HK-2 (cell line): ENCODE data around the gene SGTA.
"Not testable (repeated sequence)": the region's sequence is repeated elsewhere in the genome, so short reads cannot be mapped to it uniquely, and the experiment has no call there.

Experiments
- DNase-seq: peaks from one replicate; pipeline ENCODE4 v3.0.0-alpha.2; 2018; ENCODE audit not compliant: unreplicated experiment

Gene SGTA

GRCh38 chr19:2726904-2727639, 56.0 kb downstream of the SGTA start:
- DNase-seq = no peak

DNA sequence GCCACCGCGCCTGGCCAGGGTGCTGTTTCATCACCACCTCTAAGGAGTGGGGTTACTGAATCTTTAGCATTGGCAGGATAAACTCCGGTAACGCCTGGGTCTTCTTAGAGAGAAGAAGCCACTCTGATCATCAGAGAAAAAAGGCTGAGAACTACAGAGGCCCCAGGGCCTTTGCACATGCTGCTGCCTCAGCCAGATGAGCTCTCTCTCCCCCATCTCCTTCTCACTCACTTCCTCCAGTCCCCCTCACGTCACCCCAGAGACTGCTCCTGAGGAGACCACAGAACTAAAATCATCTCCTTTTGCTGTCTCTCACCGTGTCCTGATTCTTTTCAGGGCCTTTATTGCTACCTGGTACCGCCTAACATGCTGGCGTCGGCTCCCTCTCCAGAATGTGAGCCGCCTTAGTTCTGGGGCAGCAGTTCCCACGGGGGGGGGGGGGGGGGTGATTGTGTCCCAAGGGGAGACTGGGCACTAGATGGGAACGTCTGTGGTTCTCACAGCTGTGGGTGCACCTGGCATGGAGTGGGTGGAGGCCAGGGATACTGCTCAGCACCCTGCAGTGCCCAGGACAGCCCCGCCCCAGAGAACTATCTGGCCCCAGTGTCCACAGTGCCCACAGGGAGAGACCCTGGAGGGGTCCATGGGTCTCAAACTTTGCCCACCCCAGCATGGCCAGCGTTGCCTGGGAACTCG, 56.8 kb downstream of the SGTA start:
- no peak for DNase-seq

DNA sequence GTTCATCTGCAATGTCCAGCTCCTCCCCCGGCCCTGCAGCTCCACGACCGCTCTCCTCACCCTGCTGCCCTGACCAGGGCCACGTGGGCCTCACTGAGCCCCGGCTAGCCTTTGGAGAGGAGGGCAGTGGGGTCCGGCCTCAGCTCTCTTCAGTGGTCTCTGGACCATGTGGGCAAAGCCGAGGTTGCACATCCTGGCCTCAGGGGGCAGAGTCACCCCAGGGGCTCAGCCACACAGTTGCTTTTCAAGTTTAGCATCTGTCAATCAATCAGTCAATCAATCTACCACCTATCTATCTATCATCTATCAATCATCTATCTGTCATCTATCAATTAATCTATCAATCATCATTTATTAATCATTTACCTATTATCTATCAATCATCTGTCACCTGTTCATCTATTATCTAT, 58.9 kb downstream of the SGTA start:
- no peak for DNase-seq

DNA sequence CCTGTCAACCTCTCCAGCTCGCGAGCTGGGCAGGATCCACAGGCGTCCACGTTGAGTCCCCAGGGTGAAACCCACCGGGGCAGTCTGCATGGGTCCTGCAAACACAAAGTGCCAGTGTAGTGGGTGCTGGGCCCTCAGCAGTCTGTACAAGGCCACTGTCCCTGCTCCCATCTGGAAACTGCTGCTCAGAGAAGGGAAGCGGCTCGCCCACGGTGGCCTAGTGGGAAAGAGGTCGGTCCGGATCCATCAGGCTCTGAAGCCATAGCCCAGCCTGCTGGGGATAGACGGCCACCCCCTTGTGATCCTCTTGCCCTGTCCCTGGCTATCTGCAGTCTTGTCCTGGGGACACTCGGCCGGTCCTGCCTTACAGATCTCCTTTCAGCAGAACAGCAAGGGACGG, 59.3 kb downstream of the SGTA start:
- DNase-seq = no peak

DNA sequence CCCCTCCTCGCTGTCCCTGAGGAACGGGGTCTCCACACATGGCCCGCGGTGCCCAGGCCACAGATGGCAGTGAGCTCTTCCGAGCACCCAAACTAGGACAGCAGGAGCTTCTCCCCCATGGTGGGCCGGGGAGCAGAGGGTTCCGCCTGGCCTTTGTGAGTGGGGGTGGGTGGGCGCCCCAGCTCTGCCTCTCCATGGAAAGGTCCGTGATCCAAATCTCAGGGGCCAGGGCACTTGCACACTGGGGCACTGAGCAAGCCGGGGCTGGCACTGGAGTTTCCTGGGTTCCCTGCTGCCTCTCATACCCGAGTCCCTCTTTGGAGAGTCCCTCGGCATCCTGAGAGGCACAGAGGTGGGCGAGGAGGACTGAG, 59.7 kb downstream of the SGTA start:
- DNase-seq = no peak

- DNase-seq = peak; percentile 83
Measured at GRCh38 chr19:2722541-2723344, 60.3 kb downstream of the SGTA start.

GRCh38 chr19:2721570-2722540, 61.2 kb downstream of the SGTA start:
- no peak for DNase-seq

DNA sequence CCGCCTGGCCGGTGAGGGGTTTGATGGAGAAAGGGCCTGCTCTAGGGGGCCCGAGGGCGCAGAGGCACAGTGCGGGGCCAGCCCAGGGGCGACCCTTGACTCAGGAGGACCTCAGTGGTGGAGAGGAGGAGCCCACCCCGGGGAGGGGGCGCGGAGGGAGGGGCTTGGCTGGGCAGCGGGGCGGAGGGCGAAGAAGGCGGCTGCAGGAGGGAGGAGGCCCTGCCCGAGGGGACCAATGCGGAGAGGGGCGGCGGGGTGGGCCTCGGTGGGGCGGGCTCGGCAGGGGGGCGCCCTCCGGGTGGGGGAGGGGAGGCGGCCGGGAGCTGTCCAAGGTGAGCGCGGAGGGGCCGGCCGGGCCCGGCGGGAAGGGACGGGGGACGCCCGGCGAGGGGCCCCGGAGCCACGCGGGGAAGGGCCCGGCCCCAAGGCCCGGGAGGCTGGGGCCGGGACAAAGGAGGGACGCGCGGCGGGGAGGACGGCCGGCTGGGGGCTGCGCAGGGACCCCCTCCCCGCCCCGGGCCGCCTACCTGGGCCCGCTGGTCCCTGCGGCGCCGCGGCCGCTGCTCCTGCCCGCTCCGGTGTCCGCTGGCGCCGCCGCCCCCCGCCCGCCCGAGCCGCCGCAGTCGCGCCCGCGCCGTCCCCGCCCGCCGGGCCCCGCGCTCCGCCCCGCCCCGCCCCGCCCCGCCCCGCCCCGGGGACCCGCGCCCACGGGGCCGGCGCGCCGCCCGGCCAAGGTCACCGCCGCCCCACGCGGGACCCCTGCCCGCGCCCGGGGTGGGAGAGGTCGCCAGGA, 62.1 kb downstream of the SGTA start, which contains the start of gene DIRAS1:
DIRAS1 (minus strand) TSS at position 596 of the 793 bp plus-strand sequence. CDS start 3,566 bp downstream, outside the sequence.
- DNase-seq = no peak

DNA sequence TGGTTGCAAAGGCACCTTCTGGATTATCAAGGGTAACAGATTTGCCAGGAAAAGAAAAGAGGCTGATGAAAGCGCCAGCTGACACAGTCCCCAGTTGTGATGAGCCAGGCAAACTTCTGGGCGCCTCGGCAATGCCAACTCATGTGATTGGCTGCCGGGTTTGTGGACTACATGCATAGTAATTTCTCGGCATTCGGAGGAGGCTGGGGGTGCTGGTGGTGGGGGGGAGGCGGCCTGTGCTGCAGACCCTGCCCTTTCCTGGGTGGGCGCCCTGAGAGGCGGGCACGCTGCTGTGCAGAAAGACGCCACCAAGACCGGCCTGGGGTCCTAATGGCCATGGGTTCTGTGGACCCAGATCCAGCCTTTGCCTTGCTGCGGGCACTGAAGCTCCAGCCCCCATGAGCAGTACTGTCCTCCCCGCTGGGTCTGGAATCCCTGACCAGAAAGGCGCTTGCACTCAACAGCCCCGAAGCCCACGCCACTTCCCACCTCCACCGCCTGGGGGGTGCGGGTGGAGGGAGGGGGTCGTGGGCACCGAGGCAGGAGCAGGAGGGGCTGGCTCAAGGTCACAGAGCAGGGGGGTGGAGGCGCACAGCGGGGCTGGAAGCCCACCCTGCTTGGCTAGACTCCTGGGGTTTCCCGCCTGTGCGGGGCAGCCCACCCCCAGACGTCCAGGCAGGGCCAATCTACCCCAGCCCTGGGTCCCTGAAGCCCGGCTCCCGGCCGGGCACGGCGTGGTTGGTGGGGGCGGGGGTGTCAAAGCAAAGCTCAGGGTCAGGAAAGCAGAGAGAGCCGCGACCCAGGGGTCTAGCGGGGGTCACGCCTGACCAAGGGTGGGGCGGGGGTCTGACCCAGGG, 62.9 kb downstream of the SGTA start:
- DNase-seq = no peak

DNA sequence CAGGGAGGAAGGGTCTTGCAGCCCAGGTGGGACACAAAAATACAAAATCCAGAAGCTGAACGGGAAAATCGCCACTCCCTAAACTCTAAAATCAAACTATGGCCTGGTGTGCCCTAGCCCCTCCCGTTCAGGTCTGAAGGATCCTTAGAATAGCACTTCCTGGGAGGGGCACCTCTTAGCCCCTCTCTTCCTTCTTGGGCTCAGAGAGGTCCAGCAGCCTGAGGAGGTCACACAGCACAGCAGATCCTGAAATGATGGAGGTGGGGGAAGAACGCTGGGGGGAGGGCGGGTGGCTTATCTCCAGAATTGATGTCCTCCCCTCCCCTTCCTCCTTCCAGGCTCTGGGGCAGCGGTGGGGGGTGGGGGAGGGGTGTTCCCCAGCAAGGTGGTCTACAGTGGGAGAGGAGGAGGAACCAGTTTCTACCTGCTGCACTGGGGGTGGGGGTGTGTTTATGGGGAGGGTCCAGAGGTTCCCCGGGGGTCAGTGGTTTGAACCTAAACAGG, 63.8 kb downstream of the SGTA start:
- no peak for DNase-seq

- DNase-seq = no peak
Measured at GRCh38 chr19:2717638-2718541, 65.2 kb downstream of the SGTA start.

- no peak for DNase-seq
Measured at GRCh38 chr19:2716722-2717637, 66.1 kb downstream of the SGTA start.

GRCh38 chr19:2716275-2716650, 66.8 kb downstream of the SGTA start:
- DNase-seq = no peak

DNA sequence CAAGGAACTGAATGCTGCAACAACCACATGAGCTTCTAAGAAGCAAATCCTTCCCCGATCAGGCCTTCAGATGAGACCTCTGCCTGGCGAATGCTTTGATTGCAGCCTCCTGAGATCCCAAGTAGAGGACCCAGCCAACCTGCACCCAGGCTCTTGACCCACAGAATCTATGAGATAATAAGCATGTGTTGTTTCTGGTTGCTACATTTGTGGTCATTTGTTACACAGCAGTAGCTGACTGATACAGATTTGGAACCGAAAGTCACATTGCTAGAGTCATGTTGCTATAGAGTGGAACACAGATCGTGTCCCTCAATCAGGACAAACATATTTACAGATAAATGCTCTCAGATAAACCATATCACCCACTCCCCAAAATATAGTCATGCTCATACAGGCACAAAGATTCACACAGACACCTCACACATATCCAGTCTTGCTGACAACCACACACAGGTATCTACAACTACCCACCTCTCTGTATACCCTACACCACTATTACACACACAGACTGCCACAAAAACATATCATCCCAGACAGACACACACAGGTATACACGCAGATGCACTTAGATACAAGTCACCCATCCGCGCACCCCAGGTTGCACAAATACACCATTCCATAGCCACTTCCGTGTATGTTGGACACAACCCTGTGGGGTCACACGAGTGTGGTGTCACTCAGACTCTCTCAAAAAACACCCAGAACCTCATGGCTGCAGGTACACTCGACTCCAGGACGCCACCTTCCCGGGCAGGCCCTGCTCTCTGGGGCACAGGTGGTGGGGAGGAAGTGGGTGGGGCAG, 67.4 kb downstream of the SGTA start:
- DNase-seq = no peak

- no peak for DNase-seq
Measured at GRCh38 chr19:2714531-2715269, 68.4 kb downstream of the SGTA start.

DNA sequence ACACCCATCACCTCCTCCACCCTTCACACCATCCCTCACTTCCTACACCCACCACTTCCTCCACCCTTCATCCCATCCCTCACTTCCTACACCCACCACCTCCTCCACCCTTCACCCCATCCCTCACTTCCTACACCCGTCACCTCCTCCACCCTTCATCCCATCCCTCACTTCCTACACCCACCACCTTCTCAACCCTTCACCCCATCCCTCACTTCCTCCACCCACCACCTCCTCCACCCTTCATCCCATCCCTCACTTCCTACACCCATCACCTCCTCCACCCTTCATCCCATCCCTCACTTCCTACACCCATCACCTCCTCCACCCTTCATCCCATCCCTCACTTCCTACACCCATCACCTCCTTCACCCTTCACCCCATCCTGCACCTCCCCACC, 69.0 kb downstream of the SGTA start:
- DNase-seq = not testable (repeated sequence)
